Spleen (tissue), 11 donors: ENCODE data around the gene FBXL17. TPM values are rescaled to one million over a fixed set of nuclear protein-coding genes. Genes with fewer than 3 reads are reported as not detected.
A peak's percentile ranks its signal among the peaks of the same experiment; 100 is the strongest.

ENCODE experiments used
- DNase-seq: peaks from one replicate; pipeline ENCODE4 v3.0.0-alpha.2; 2020
- H3K27ac ChIP-seq, 8 donors: fragments of 200-600 bp; sonication (generic) in 7 of 8; 1 replicate in 4 of 8; 2 replicates in 4 of 8; pipeline versions ENCODE4 v1.5.0 to v1.8.0; 2016 to 2021; ENCODE audit warnings: inconsistent platforms in 4 of 8, mild to moderate bottlenecking in 4 of 8, moderate library complexity in 1 of 8
- H3K27me3 ChIP-seq, 7 donors: fragments of 200-600 bp; sonication (generic) in 6 of 7; replicated peaks in 1 of 7; 1 replicate in 4 of 7; 2 replicates in 3 of 7; pipeline versions ENCODE4 v1.5.0 to v1.8.0; 2016 to 2021; ENCODE audit warnings: inconsistent platforms in 3 of 7, mild to moderate bottlenecking in 1 of 7
- H3K36me3 ChIP-seq, 6 donors: fragments of 200-600 bp; sonication (generic) in 5 of 6; 1 replicate in 4 of 6; 2 replicates in 2 of 6; pipeline versions ENCODE4 v1.5.0 to v1.8.0; 2016 to 2021; ENCODE audit warnings: inconsistent platforms in 2 of 6
- H3K4me1 ChIP-seq, 6 donors: fragments of 200-600 bp; sonication (generic) in 5 of 6; 1 replicate in 3 of 6; 2 replicates in 3 of 6; pipeline versions ENCODE4 v1.5.0 to v1.8.0; 2016 to 2021; ENCODE audit warnings: inconsistent platforms in 3 of 6
- H3K4me3 ChIP-seq, 8 donors: fragments of 200-600 bp; sonication (generic) in 7 of 8; 1 replicate in 4 of 8; 2 replicates in 4 of 8; pipeline versions ENCODE4 v1.5.0 to v1.8.0; 2016 to 2021; ENCODE audit warnings: inconsistent platforms in 4 of 8, mild to moderate bottlenecking in 4 of 8, moderate library complexity in 2 of 8
- H3K9me3 ChIP-seq, 8 donors: fragments of 200-600 bp; sonication (generic) in 7 of 8; 1 replicate in 4 of 8; 2 replicates in 4 of 8; pipeline versions ENCODE4 v1.5.0 to v1.8.0; 2016 to 2021; ENCODE audit warnings: inconsistent platforms in 4 of 8
- CTCF ChIP-seq, 11 experiments: fragments of 200-600 bp in 7 of 11; fragments of 450-650 bp in 4 of 11; sonication (generic) in 4 of 11; IDR thresholded peaks in 8 of 11; conservative IDR thresholded peaks in 3 of 11; 1 replicate in 7 of 11; 2 replicates in 4 of 11; pipeline versions ENCODE4 v1.4.0 to v1.8.0; 2016 to 2021; ENCODE audit warnings: antibody characterized with exemption in 11 of 11, inconsistent platforms in 4 of 11, mild to moderate bottlenecking in 1 of 11
- POLR2A ChIP-seq, 3 donors: fragments of 450-650 bp; IDR thresholded peaks; one replicate each; pipeline ENCODE4 v1.5.1; 2017; ENCODE audit warnings: antibody characterized with exemption in 3 of 3, mild to moderate bottlenecking in 1 of 3
- POLR2AphosphoS5 ChIP-seq, 3 donors: sonication (generic); formaldehyde crosslinking; IDR thresholded peaks; one replicate each; pipeline ENCODE4 v1.5.1; 2017; ENCODE audit warnings: antibody characterized with exemption in 3 of 3
- WGBS, 5 donors: extraction: QIAGEN DNeasy Blood & Tissue Kit in 3 of 5; methylation state at CpG; one replicate each; pipeline versions ENCODE4 v1.1.5 to v1.1.7; 2013 to 2018; 5-methylcytosine and 5-hydroxymethylcytosine counted together
- intact Hi-C: fragments of 100-400 bp; cut with DNase I; formaldehyde crosslinking; loops from one replicate; pipeline ENCODE4 v1.15.0; 2023; ENCODE audit warnings: low total_unique reads
- polyA plus RNA-seq, 3 donors: library from polyadenylated mRNA; stranded (reverse); fragments of 200-250 nt; gene quantifications; one replicate each; pipeline ENCODE4 v1.2.1, GENCODE V29; 2013
- total RNA-seq, 7 donors: library from RNA; depleted of rRNA in 3 of 7; stranded (reverse); fragments of >200 nt in 3 of 7; fragmentation: NEBNext Ultra II Directional in 4 of 7; extraction: Animal tissue kit (Norgen Biotek cat#: 25700) in 4 of 7; gene quantifications; one replicate each; pipeline versions ENCODE4 v1.1.0 to v1.2.1, GENCODE V29; 2016 to 2021
- donor health status: healthy with polysubstance abuse.
- donor health status: DM: no; HTN: no; CAD: no; lungs with moderate emphysema.
- donor health status: DM: no; HTN: no; CAD: no.
- donor health status: Bipolar disorder and iron deficiency.
- donor health status: healthy.
- donor health status: DM: no; HTN: no; CAD: no.
- donor health status: DM: yes; HTN: yes; CAD: no.

The FBXL17 gene
- total and polyA plus RNA-seq, 10 donors = 5.1 to 39.9 (median 21.8) TPM

GRCh38 chr5:108101821-108102220, 280.1 kb downstream of the FBXL17 start:
- intact Hi-C loops = no loop called here

GRCh38 chr5:108101130-108101529, 280.8 kb downstream of the FBXL17 start:
- Histone ChIP-seq H3K4me3 (no peak overlapping the region), H3K4me1 (no peaks in the 10 kb centered on the region), H3K36me3 (peaks cover 0 to 7% (median 0%) of the 10 kb centered on the region in 6 donors), H3K27ac (no peak overlapping the region), H3K9me3 (no peaks in the 10 kb centered on the region), H3K27me3 (no peaks in the 10 kb centered on the region)
- intact Hi-C loops = no loop called here
- WGBS, 5 donors = 70 to 86% (median 82%) methylated on average over 1 of the region's 1 CpG
- TF ChIP-seq POLR2A (IDR thresholded peaks at IDR 0.05) (no peak), POLR2AphosphoS5 (IDR thresholded peaks at IDR 0.05) (no peak)
- no peak for DNase-seq

More at GRCh38 chr5:108101821-108102220, 280.1 kb downstream of the FBXL17 start:
- WGBS, 5 donors = 90 to 100% (median 96%) methylated on average over 3 of the region's 3 CpGs
- no peaks in the 10 kb centered on the region for H3K27me3 ChIP-seq
- no peaks in the 10 kb centered on the region for H3K4me1 ChIP-seq
- no peak for DNase-seq
- no peak overlapping the region for H3K4me3 ChIP-seq
- peaks cover 0 to 7% (median 0%) of the 10 kb centered on the region in 6 donors for H3K36me3 ChIP-seq
- H3K27ac ChIP-seq = no peak overlapping the region
- TF ChIP-seq CTCF (IDR thresholded peaks at IDR 0.05 in 8 of 11, conservative IDR thresholded peaks at IDR 0.05 in 3 of 11) (no peak), POLR2AphosphoS5 (IDR thresholded peaks at IDR 0.05) (no peak), POLR2A (IDR thresholded peaks at IDR 0.05) (no peak)
- no peaks in the 10 kb centered on the region for H3K9me3 ChIP-seq

GRCh38 chr5:108094800-108095199, 287.1 kb downstream of the FBXL17 start:
- WGBS, 5 donors = 58 to 84% (median 68%) methylated on average over 1 of the region's 1 CpG
- no peak for DNase-seq
- H3K4me3 ChIP-seq = no peak overlapping the region
- no peaks in the 10 kb centered on the region for H3K27me3 ChIP-seq
- no peaks in the 10 kb centered on the region for H3K4me1 ChIP-seq
- intact Hi-C loops = no loop called here
- H3K36me3 ChIP-seq = no peaks in the 10 kb centered on the region
- H3K27ac ChIP-seq = no peak overlapping the region
- no peaks in the 10 kb centered on the region for H3K9me3 ChIP-seq
- TF ChIP-seq CTCF (IDR thresholded peaks at IDR 0.05 in 8 of 11, conservative IDR thresholded peaks at IDR 0.05 in 3 of 11) (no peak), POLR2AphosphoS5 (IDR thresholded peaks at IDR 0.05) (no peak), POLR2A (IDR thresholded peaks at IDR 0.05) (no peak)

- DNase-seq = no peak
- no peaks in the 10 kb centered on the region for H3K27me3 ChIP-seq
- no peak overlapping the region for H3K27ac ChIP-seq
- H3K4me3 ChIP-seq = no peak overlapping the region
- no peak for TF ChIP-seq POLR2AphosphoS5 (IDR thresholded peaks at IDR 0.05)
- peak in 3 of 11 experiments; percentile 7 to 22 (median 7) for TF ChIP-seq CTCF (IDR thresholded peaks at IDR 0.05 in 8 of 11, conservative IDR thresholded peaks at IDR 0.05 in 3 of 11)
- no peak for TF ChIP-seq POLR2A (IDR thresholded peaks at IDR 0.05)
- intact Hi-C loops = no loop called here
- WGBS, 5 donors = 37 to 39% (median 38%) methylated on average over 2 of the region's 2 CpGs
- H3K9me3 ChIP-seq = no peaks in the 10 kb centered on the region
- H3K36me3 ChIP-seq = no peaks in the 10 kb centered on the region
- no peaks in the 10 kb centered on the region for H3K4me1 ChIP-seq
These were observed 288.7 kb downstream of the FBXL17 start for GRCh38 chr5:108093186-108093585.

GRCh38 chr5:108090946-108091345, 291.0 kb downstream of the FBXL17 start:
- intact Hi-C loops = no loop called here
- WGBS, 5 donors = 79 to 85% (median 80%) methylated on average over 4 of the region's 4 CpGs
- H3K27ac ChIP-seq = no peak overlapping the region
- H3K36me3 ChIP-seq = peaks cover 0 to 8% (median 0%) of the 10 kb centered on the region in 6 donors
- TF ChIP-seq POLR2A (IDR thresholded peaks at IDR 0.05) = no peak
- no peak for TF ChIP-seq CTCF (IDR thresholded peaks at IDR 0.05 in 8 of 11, conservative IDR thresholded peaks at IDR 0.05 in 3 of 11)
- TF ChIP-seq POLR2AphosphoS5 (IDR thresholded peaks at IDR 0.05) = no peak
- no peak overlapping the region for H3K4me3 ChIP-seq
- no peaks in the 10 kb centered on the region for H3K27me3 ChIP-seq
- H3K4me1 ChIP-seq = no peaks in the 10 kb centered on the region
- DNase-seq = no peak
- no peaks in the 10 kb centered on the region for H3K9me3 ChIP-seq
